Fibroblast of skin of abdomen (primary cell): ENCODE measurements around the gene RAB11B.
"Not testable (repeated sequence)": the region's sequence is repeated elsewhere in the genome, so short reads cannot be mapped to it uniquely, and the experiment has no call there.

Experiments
- DNase-seq: peaks from one replicate; pipeline ENCODE4 v3.0.0-alpha.2; 2013

RAB11B gene

GRCh38 chr19:8395621-8396082, 5.5 kb downstream of the RAB11B start:
- no peak for DNase-seq

GRCh38 chr19:8396185-8396562, 6.0 kb downstream of the RAB11B start:
- DNase-seq, result no peak

GRCh38 chr19:8396563-8397203, 6.5 kb downstream of the RAB11B start:
- DNase-seq, result peak; percentile 36

GRCh38 chr19:8397271-8397670, 7.1 kb downstream of the RAB11B start:
- no peak for DNase-seq

- DNase-seq, result no peak
Observed at GRCh38 chr19:8397746-8398310, 7.7 kb downstream of the RAB11B start.

GRCh38 chr19:8398311-8398771, 8.2 kb downstream of the RAB11B start:
- no peak for DNase-seq

- DNase-seq, result no peak
Observed at GRCh38 chr19:8399681-8400188, 9.6 kb downstream of the RAB11B start.

- no peak for DNase-seq
Observed at GRCh38 chr19:8401981-8402411, 11.8 kb downstream of the RAB11B start.

- DNase-seq, result no peak
Observed at GRCh38 chr19:8403098-8403819, 13.1 kb downstream of the RAB11B start.

GRCh38 chr19:8403820-8404109, 13.6 kb downstream of the RAB11B start:
- no peak for DNase-seq

- no peak for DNase-seq
Observed at GRCh38 chr19:8404391-8405151, 14.4 kb downstream of the RAB11B start.

- DNase-seq, result not testable (repeated sequence)
Observed at GRCh38 chr19:8410718-8411117, 20.6 kb downstream of the RAB11B start.

GRCh38 chr19:8412783-8413628, 22.8 kb downstream of the RAB11B start, which contains the start of gene MARCHF2:
Gene MARCHF2, plus strand, starts transcription at chr19:8413305. Its CDS starts 8,536 bp downstream, at chr19:8421841.
- DNase-seq, result peak; percentile 96

GRCh38 chr19:8413629-8413995, 23.5 kb downstream of the RAB11B start:
- DNase-seq, result no peak

GRCh38 chr19:8416796-8417195, 26.6 kb downstream of the RAB11B start:
- no peak for DNase-seq

- no peak for DNase-seq
Observed at GRCh38 chr19:8421484-8422461, 31.6 kb downstream of the RAB11B start.

GRCh38 chr19:8423817-8424223, 33.7 kb downstream of the RAB11B start:
- peak; percentile 96 for DNase-seq

GRCh38 chr19:8425331-8425730, 35.2 kb downstream of the RAB11B start:
- DNase-seq, result not testable (repeated sequence)

GRCh38 chr19:8426283-8426682, 36.1 kb downstream of the RAB11B start:
- DNase-seq, result no peak

GRCh38 chr19:8429044-8429443, 38.9 kb downstream of the RAB11B start:
- no peak for DNase-seq

GRCh38 chr19:8429826-8430225, 39.7 kb downstream of the RAB11B start:
- no peak for DNase-seq
